Activated CD4-positive, alpha-beta T cell treated with anti-CD3 and anti-CD28 coated beads for 36 hours (primary cell): Measurements from ENCODE around the gene FRMD5. TPM values are rescaled to one million over a fixed set of nuclear protein-coding genes. Genes with fewer than 3 reads are reported as not detected.

Source experiments
- ATAC-seq: fragments of 200-7000 bp; cut with Tn5 transposase; one replicate; pipeline ENCODE4 v1.10.0; 2021; ENCODE audit warnings: mild to moderate bottlenecking, moderate library complexity
- CTCF ChIA-PET: fragments of 350-600 bp; sonication (Branson Sonifier 250); formaldehyde crosslinking; loops from one replicate; lab custom pipeline; 2021; ENCODE audit warnings: antibody characterized with exemption; lab: Charles Lee
- POLR2A ChIA-PET: fragments of 350-600 bp; sonication (Branson Sonifier 250); formaldehyde crosslinking; loops from one replicate; lab custom pipeline; 2021; ENCODE audit warnings: antibody characterized with exemption, inconsistent platforms; lab: Charles Lee
- DNase-seq: peaks from one replicate; pipeline ENCODE4 v3.0.0-alpha.2; 2020
- H3K27ac Mint-ChIP-seq: one replicate; pipeline ENCODE4 v1.8.0; 2021; ENCODE audit warnings: mixed read lengths
- H3K27me3 Mint-ChIP-seq: one replicate; pipeline ENCODE4 v1.8.0; 2021; ENCODE audit warnings: mixed read lengths
- H3K36me3 Mint-ChIP-seq: one replicate; pipeline ENCODE4 v1.8.0; 2021; ENCODE audit warnings: low read depth, mixed read lengths
- H3K4me1 Mint-ChIP-seq: one replicate; pipeline ENCODE4 v1.8.0; 2021; ENCODE audit warnings: mixed read lengths
- H3K4me3 Mint-ChIP-seq: one replicate; pipeline ENCODE4 v1.8.0; 2021; ENCODE audit warnings: mild to moderate bottlenecking, moderate library complexity, mixed read lengths
- H3K9me3 Mint-ChIP-seq: one replicate; pipeline ENCODE4 v1.8.0; 2021; ENCODE audit warnings: low read depth, mixed read lengths
- intact Hi-C, 2 experiments: fragments of 100-400 bp; cut with DNase I in 1 of 2; cut with micrococcal nuclease in 1 of 2; formaldehyde crosslinking; loops; one replicate each; pipeline versions ENCODE4 v1.14.2 to v1.15.1; 2022 to 2024; cut with DNase I, micrococcal nuclease
- total RNA-seq, 2 experiments: library from RNA; stranded (reverse); gene quantifications; one replicate each; pipeline ENCODE4 v1.2.3, GENCODE V29; 2021

Gene FRMD5
- total RNA-seq, 2 experiments from 2014 or later, result 0.16 to 0.30 TPM

DNA sequence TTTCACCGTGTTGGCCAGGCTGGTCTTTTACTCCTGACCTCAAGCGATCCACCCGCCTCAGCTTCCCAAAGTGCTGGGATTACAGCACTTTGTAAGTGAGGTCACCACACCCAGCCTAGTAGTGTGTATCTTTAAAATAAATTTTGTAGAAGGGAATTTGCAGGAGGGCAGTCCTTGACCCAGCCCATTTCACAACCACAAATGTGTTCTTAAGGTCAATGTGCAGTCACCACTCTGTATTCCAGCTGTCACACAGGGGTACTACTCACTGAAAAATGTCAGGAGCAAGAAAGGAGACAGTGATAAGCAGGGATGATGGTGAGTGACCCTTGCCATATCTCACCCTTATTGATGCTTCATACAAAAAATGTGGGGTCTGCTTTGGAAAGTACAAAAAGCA, 98.5 kb downstream of the FRMD5 start:
- intact Hi-C loops, result no loop called here
- ChIA-PET CTCF (interaction anchor here (1.1 to 1.9 kb wide), 2 partner anchors 8 to 30 kb away, joined by 4 to 5 read pairs; no protein-coding TSS in a partner anchor), POLR2A (no interaction called here)
- H3K9me3 Mint-ChIP-seq, result no peaks in the 10 kb centered on the region
- DNase-seq (no peak), ATAC-seq (no peak)
- no peaks in the 10 kb centered on the region for H3K4me1 Mint-ChIP-seq
- no peak overlapping the region for H3K27ac Mint-ChIP-seq
- no peaks in the 10 kb centered on the region for H3K36me3 Mint-ChIP-seq
- H3K27me3 Mint-ChIP-seq, result peaks cover 6% of the 10 kb centered on the region
- H3K4me3 Mint-ChIP-seq, result no peak overlapping the region

DNA sequence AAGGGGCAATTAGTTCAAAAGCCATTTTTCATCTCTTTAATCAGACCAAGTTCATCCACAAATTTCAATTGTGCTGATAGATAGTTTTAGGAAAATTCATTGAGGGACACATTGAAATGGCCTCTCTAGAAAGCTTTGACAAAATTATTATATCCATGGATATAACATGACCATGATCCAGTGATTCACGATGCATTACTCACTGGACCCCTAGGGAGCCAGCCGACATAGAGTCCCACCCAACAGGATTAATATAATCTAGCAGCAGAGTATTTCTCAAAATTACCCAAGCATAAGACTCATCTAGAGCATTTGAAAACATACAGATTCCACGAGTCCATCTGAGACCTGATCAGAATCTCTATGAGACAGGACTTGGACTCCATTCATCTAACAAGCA, 100.3 kb downstream of the FRMD5 start:
- DNase-seq (no peak), ATAC-seq (no peak)
- Mint-ChIP-seq H3K4me3 (no peak overlapping the region), H3K9me3 (no peaks in the 10 kb centered on the region), H3K4me1 (no peaks in the 10 kb centered on the region), H3K36me3 (no peaks in the 10 kb centered on the region), H3K27ac (no peak overlapping the region), H3K27me3 (peaks cover 6% of the 10 kb centered on the region)
- CTCF ChIA-PET, result interaction anchor here (0.8 to 1.9 kb wide), 3 partner anchors 9 to 29 kb away, joined by 3 to 4 read pairs (median 3); no protein-coding TSS in a partner anchor
- intact Hi-C loops, result no loop called here
- POLR2A ChIA-PET, result interaction anchor here (0.6 kb wide), 1 partner anchor 387 kb away, joined by 3 read pairs; no protein-coding TSS in a partner anchor

DNA sequence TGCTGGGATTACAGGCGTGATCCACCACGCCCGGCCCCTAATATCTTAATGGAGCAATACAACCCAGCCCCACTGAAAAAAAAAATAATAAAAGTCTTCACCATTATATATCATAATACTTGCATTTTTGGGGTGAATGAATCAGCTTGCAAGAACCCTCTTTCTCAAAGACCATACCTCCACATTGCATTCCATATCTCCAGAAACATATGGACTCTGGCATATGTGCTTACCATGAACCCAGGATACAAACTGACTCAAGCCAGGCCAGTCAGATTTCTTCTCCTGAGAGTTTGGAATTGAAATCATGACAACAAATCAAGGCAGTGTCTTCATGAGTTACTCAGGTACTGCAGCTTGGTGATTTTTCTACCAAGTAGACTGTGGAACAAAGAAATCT, 101.2 kb downstream of the FRMD5 start:
- H3K4me3 Mint-ChIP-seq, result no peak overlapping the region
- DNase-seq (no peak), ATAC-seq (no peak)
- POLR2A ChIA-PET, result no interaction called here
- intact Hi-C loops, result no loop called here
- no peaks in the 10 kb centered on the region for H3K36me3 Mint-ChIP-seq
- CTCF ChIA-PET, result no interaction called here
- H3K27ac Mint-ChIP-seq, result no peak overlapping the region
- H3K4me1 Mint-ChIP-seq, result no peaks in the 10 kb centered on the region
- H3K27me3 Mint-ChIP-seq, result peaks cover 6% of the 10 kb centered on the region
- no peaks in the 10 kb centered on the region for H3K9me3 Mint-ChIP-seq

DNA sequence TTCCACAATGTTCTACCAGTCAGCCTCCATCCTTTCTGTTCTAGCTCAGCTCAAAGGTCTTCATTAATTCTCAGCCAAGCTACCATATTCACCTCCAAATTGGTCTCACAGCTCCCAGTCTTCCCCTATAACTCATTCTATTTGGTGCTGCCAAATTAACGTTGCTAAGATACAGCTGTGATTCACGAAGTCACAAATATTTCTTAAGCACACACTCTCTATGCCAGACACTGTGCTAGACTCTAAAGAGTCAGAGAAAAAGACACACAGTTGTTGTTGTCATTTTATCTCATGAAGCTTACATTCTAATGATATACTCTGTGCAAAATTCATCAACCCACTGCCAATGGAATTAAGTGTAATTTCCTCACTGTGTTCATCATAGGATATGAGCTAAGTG, 102.8 kb downstream of the FRMD5 start:
- DNase-seq, result no peak
- POLR2A ChIA-PET, result no interaction called here
- peaks cover 6% of the 10 kb centered on the region for H3K27me3 Mint-ChIP-seq
- no peaks in the 10 kb centered on the region for H3K9me3 Mint-ChIP-seq
- no peak overlapping the region for H3K27ac Mint-ChIP-seq
- CTCF ChIA-PET, result no interaction called here
- no peak for ATAC-seq
- no peaks in the 10 kb centered on the region for H3K36me3 Mint-ChIP-seq
- no peaks in the 10 kb centered on the region for H3K4me1 Mint-ChIP-seq
- intact Hi-C loops, result no loop called here
- no peak overlapping the region for H3K4me3 Mint-ChIP-seq

DNA sequence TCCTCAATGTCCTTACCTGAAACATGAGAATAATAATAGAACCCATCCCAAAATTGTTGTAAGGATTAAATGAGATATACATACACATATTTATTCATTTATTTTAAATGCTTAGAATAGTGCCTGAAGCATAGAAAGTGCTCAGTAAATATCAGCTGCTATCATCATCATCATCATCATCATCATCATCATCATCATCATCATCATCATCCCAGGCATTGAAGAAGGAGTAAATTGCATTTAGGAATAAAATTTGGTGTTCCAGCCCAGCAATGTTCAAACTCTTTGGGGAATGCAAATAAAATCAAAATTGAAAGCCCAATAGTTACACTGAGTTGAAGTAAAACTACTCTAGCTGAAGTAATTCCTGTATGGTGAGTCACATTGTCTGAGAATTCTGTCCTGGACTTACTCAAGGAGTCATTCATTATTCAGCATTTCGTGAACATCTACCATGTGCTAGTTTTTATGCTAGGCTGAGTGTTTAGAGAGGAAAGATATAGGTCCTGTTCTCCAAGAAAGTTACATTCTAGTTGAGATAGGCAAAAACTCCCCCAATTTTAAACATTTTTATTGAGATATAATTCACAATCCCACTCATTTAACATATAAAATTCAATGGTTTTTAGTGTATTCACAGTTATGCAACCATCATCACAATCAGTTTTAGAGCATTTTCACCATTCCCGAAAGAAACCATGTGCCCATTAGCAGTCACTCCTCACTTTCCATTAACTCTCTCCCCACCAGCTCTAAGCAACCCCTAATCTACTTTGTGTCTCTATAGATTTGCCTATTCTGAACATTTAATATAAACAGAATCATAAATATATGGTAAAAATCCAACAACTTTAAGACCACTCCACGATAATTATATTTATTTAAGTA, 107.2 kb downstream of the FRMD5 start:
- H3K27ac Mint-ChIP-seq, result no peak overlapping the region

DNA sequence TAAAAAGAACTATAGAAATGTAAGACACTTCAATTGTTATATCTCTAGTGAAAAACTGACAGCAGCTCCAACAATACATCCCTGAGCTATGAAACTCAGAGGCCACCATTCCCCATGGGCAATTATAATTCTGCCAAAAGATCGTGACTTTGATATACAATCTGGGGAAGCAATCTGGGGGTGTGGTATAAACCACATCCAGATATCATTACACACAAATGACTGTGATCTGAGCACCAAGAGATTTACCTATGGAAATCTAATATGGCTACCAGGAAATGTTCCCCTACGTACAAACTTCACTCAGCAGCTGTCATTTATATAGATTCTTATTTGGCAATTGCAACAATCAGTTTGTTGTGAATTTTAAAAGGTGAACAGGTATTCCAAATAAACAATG, 110.3 kb downstream of the FRMD5 start:
- Mint-ChIP-seq H3K27me3 (peaks cover 17% of the 10 kb centered on the region), H3K4me1 (no peaks in the 10 kb centered on the region), H3K9me3 (no peaks in the 10 kb centered on the region), H3K4me3 (no peak overlapping the region), H3K36me3 (no peaks in the 10 kb centered on the region), H3K27ac (no peak overlapping the region)
- ATAC-seq, result no peak
- CTCF ChIA-PET, result interaction anchor here (0.9 to 1.0 kb wide), 2 partner anchors 14 to 19 kb away, joined by 3 to 4 read pairs; no protein-coding TSS in a partner anchor
- POLR2A ChIA-PET, result interaction anchor here (0.6 kb wide), 1 partner anchor 255 kb away, joined by 6 read pairs; no protein-coding TSS in a partner anchor
- intact Hi-C loops, result no loop called here
- DNase-seq, result no peak

More for the DNA sequence above, 107.2 kb downstream of the FRMD5 start:
- intact Hi-C loops, result no loop called here
- Mint-ChIP-seq H3K4me1 (no peaks in the 10 kb centered on the region), H3K36me3 (no peaks in the 10 kb centered on the region), H3K9me3 (no peaks in the 10 kb centered on the region), H3K4me3 (no peak overlapping the region), H3K27me3 (peaks cover 8% of the 10 kb centered on the region)
- POLR2A ChIA-PET, result no interaction called here
- DNase-seq, result no peak
- ATAC-seq, result no peak
- CTCF ChIA-PET, result interaction anchor here (0.8 to 1.4 kb wide), 3 partner anchors 9 to 46 kb away, joined by 4 to 5 read pairs (median 4); no protein-coding TSS in a partner anchor

DNA sequence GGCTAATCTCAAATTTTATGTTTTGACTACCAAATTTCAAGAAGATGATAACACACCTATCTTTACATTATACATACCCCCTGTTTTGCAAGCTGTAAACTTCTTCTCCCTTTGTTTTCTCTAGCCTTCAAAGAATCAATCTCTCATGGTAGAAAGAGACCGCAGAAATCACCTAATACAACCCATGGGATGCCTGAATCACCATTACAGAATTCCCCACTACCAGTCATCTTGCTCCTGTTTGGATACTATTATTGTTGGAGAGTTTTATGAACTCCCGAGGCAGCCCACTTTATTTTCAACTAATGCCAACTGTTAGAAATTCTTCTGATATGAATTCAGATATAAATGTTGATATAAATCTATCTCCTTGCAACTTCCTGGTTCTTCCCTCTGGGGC, 110.9 kb downstream of the FRMD5 start:
- no peak overlapping the region for H3K27ac Mint-ChIP-seq
- intact Hi-C loops, result no loop called here
- H3K36me3 Mint-ChIP-seq, result no peaks in the 10 kb centered on the region
- H3K9me3 Mint-ChIP-seq, result no peaks in the 10 kb centered on the region
- DNase-seq (no peak), ATAC-seq (no peak)
- H3K4me3 Mint-ChIP-seq, result no peak overlapping the region
- peaks cover 18% of the 10 kb centered on the region for H3K27me3 Mint-ChIP-seq
- POLR2A ChIA-PET, result no interaction called here
- CTCF ChIA-PET, result interaction anchor here (1.0 kb wide), 1 partner anchor 18 kb away, joined by 4 read pairs; no protein-coding TSS in a partner anchor
- H3K4me1 Mint-ChIP-seq, result no peaks in the 10 kb centered on the region

DNA sequence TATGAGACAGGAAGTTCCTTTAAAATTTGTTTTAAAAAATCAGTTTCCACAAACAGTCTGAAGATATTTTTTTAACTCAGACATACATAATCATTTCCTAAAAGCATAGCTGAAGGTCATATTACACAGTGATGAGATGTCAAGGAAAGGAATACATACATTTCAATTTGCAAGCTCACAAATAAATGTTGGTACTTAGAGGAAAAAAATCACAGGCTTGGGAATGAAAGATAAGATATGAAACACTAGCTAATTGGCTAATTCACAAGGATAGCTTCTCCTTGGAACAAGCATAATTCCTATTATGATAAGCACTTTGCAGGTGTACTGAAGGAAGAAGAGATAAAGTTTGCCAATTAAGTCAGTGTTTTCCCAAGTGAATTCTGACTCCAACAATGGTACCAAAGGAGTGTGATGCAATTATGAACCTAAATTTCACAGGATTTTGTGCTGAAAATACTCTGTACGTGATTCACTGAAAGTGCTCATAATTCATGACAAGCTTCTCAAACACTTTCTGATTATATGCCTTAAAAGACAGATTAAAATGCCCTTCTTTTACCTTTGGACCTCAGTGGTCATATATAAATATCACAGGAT, 112.4 kb downstream of the FRMD5 start:
- POLR2A ChIA-PET, result no interaction called here
- CTCF ChIA-PET, result interaction anchor here (0.6 to 1.3 kb wide), 3 partner anchors 16 to 881 kb away, joined by 3 to 4 read pairs (median 3); no protein-coding TSS in a partner anchor
- Mint-ChIP-seq H3K9me3 (no peaks in the 10 kb centered on the region), H3K27me3 (peaks cover 18% of the 10 kb centered on the region), H3K36me3 (no peaks in the 10 kb centered on the region), H3K4me3 (no peak overlapping the region), H3K4me1 (no peaks in the 10 kb centered on the region), H3K27ac (no peak overlapping the region)
- intact Hi-C loops, result no loop called here
- DNase-seq (no peak), ATAC-seq (no peak)

DNA sequence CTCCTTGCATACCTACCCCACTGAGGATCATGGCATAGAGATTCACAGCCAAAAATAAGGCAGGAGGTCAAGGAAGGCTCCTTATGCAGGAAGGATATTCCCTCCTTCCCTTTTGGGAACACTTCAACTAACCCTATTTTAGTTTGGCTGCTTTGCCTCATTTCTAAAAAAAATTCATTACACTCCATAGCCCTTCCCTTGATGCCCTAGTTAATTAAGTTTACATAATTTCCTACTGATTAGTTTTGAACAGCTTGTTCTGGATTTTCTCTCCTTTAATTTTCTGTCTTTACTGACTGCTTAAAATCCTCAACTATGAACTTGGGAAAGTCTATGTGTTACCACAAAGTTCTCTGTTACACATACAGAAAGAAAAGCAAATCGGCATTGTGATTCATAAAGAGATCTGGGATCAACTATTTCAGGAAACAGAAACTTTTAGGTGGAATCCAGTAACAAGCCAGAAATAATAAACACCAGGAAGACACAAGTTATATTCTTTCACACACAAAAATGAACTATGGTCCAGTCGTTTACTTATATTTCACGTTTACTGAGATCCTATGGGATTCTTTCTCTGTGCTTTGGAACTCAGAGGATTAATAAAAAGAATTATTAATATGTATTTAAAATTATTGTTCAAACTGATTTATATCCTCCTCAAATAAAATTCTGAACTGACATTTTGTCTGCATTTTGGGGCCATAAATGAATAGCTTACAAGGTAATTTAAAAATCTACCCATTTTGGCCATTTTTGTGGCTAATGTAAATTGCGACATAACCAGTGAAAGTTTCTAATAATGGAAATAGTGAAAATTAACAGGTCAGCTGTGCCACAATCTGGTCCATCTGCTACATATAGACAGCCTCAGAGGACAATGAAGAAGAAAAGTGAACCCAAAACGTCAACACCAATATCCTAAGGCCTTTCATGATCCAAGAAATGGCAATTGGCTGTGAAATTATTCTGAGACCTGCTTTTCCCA, 113.8 kb downstream of the FRMD5 start:
- no peaks in the 10 kb centered on the region for H3K9me3 Mint-ChIP-seq
- DNase-seq, result no peak
- H3K27ac Mint-ChIP-seq, result no peak overlapping the region

DNA sequence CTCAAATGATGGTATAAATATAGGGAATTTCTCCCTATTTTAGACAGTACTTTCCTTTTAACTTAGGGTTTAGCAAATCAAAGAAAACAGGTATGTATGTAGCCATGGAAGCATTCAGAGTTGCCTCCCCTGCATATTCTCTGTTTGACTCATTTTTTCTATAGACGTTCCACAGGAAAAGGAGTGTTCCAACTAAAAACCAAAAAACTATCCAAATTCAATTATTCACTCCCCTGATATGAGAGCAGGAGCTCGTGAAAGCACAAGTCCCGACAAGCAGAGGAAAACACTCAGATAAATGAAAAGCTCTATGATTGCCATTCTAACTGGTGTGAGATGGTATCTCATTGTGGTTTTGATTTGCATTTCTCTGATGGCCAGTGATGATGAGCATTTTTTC, 119.5 kb downstream of the FRMD5 start:
- ATAC-seq, result no peak
- no peaks in the 10 kb centered on the region for H3K4me1 Mint-ChIP-seq
- intact Hi-C loops, result no loop called here
- no peaks in the 10 kb centered on the region for H3K9me3 Mint-ChIP-seq
- no peak for DNase-seq
- H3K4me3 Mint-ChIP-seq, result no peak overlapping the region
- POLR2A ChIA-PET, result no interaction called here
- no peak overlapping the region for H3K27ac Mint-ChIP-seq
- CTCF ChIA-PET, result interaction anchor here (1.3 kb wide), 1 partner anchor 9 kb away, joined by 5 read pairs; no protein-coding TSS in a partner anchor
- H3K36me3 Mint-ChIP-seq, result no peaks in the 10 kb centered on the region
- peaks cover 9% of the 10 kb centered on the region for H3K27me3 Mint-ChIP-seq

More for the DNA sequence above, 113.8 kb downstream of the FRMD5 start:
- H3K4me1 Mint-ChIP-seq, result no peaks in the 10 kb centered on the region
- CTCF ChIA-PET, result interaction anchor here (2.9 kb wide), 1 partner anchor 15 kb away, joined by 8 read pairs; no protein-coding TSS in a partner anchor
- H3K36me3 Mint-ChIP-seq, result no peaks in the 10 kb centered on the region
- H3K27me3 Mint-ChIP-seq, result peaks cover 20% of the 10 kb centered on the region
- H3K4me3 Mint-ChIP-seq, result no peak overlapping the region
- ATAC-seq, result no peak
- POLR2A ChIA-PET, result no interaction called here
- intact Hi-C loops, result no loop called here
